ENCODE results near the gene KIAA0319L. TPM values are rescaled to one million over a fixed set of nuclear protein-coding genes. Genes with fewer than 3 reads are reported as not detected.
A peak's percentile ranks its signal among the peaks of the same experiment; 100 is the strongest.

The KIAA0319L gene
- total RNA-seq, 1 experiment from 2014 or later = 60.0 TPM

GRCh38 chr1:35574125-35574654 is 17.0 kb upstream of the KIAA0319L start:
- H3K27me3 ChIP-seq (ENCODE audit: control insufficient read depth, insufficient read depth, low read length) = no peaks in the 10 kb centered on the region
- CTCF ChIA-PET = no interaction called here
- ATAC-seq = no peak
- no peak overlapping the region for H3K27ac ChIP-seq (ENCODE audit: low read length)
- in situ Hi-C loops (cut with HindIII; ENCODE audit: low pct_unique_long_range_greater_than_20kb, low sequenced_read_pairs) (no loop called here), intact Hi-C loops (cut with micrococcal nuclease; ENCODE audit: unreplicated experiment) (no loop called here)
- BruUV-seq (replicated peaks) = no TSS peak
- H3K36me3 ChIP-seq (ENCODE audit: control insufficient read depth, insufficient read depth, low read length) = no peaks in the 10 kb centered on the region
- H3K4me3 ChIP-seq (ENCODE audit: low read depth in 2 of 2, low read length in 2 of 2) = peak overlapping the region in 1 of 2 experiments; percentile 63; a peak in 2 of 4 replicates
- no peaks in the 10 kb centered on the region for H3K9me3 ChIP-seq (ENCODE audit: control insufficient read depth, insufficient read depth, low read depth, low read length)
- POLR2A ChIA-PET = no interaction called here
- no peak for DNase-seq (ENCODE audit: low read depth, low spot score)
- peaks cover 4% of the 10 kb centered on the region for H3K4me1 ChIP-seq (ENCODE audit: control insufficient read depth, insufficient read depth, low read length)
- TF ChIP-seq POLR2AphosphoS5 (IDR thresholded peaks at IDR 0.05; ENCODE audit: low read depth, low read length) = no peak
- TF ChIP-seq TCF7L2 (IDR thresholded peaks at IDR 0.05; ENCODE audit: low read depth, low read length) = no peak
- no peak for TF ChIP-seq REST (IDR thresholded peaks at IDR 0.05; ENCODE audit: insufficient read depth in 1 of 2, low read depth in 2 of 2, low read length in 1 of 2)
- TF ChIP-seq SIN3A (IDR thresholded peaks at IDR 0.05; ENCODE audit: borderline replicate concordance, insufficient read depth, low read depth, low read length) = no peak
- no peak for TF ChIP-seq CTCF (IDR thresholded peaks at IDR 0.05)

- ATAC-seq (peak; percentile 87), DNase-seq (ENCODE audit: low read depth, low spot score) (no peak)
- intact Hi-C loops (cut with micrococcal nuclease; ENCODE audit: unreplicated experiment) (no loop called here), in situ Hi-C loops (cut with HindIII; ENCODE audit: low pct_unique_long_range_greater_than_20kb, low sequenced_read_pairs) (no loop called here)
- Histone ChIP-seq H3K4me1 (ENCODE audit: control insufficient read depth, insufficient read depth, low read length) (peaks cover 4% of the 10 kb centered on the region), H3K4me3 (ENCODE audit: low read depth in 2 of 2, low read length in 2 of 2) (peak within 1 kb of the TSS; percentile 61 to 63), H3K27me3 (ENCODE audit: control insufficient read depth, insufficient read depth, low read length) (no peaks in the 10 kb centered on the region), H3K9me3 (ENCODE audit: control insufficient read depth, insufficient read depth, low read depth, low read length) (no peaks in the 10 kb centered on the region), H3K36me3 (ENCODE audit: control insufficient read depth, insufficient read depth, low read length) (no peaks in the 10 kb centered on the region), H3K27ac (ENCODE audit: low read length) (peak within 1 kb of the TSS; percentile 66)
- ChIA-PET POLR2A (no interaction called here), CTCF (interaction anchor here (0.6 to 1.2 kb wide), 3 partner anchors 9 to 142 kb away, joined by 4 to 6 read pairs (median 5); no protein-coding TSS in a partner anchor)
- BruUV-seq (replicated peaks) = no TSS peak
- TF ChIP-seq SIN3A (IDR thresholded peaks at IDR 0.05; ENCODE audit: borderline replicate concordance, insufficient read depth, low read depth, low read length) (0 out of 2 replicates have a peak, but pooled peaks have one; percentile 56), REST (IDR thresholded peaks at IDR 0.05; ENCODE audit: insufficient read depth in 1 of 2, low read depth in 2 of 2, low read length in 1 of 2) (no peak), CTCF (IDR thresholded peaks at IDR 0.05) (no peak), TCF7L2 (IDR thresholded peaks at IDR 0.05; ENCODE audit: low read depth, low read length) (no peak), POLR2AphosphoS5 (IDR thresholded peaks at IDR 0.05; ENCODE audit: low read depth, low read length) (peak; percentile 46; the same call in 1 of the 2 replicates)
These were observed 16.3 kb upstream of the KIAA0319L start, which contains the start of gene TFAP2E for GRCh38 chr1:35573198-35574124. TSS of gene TFAP2E (plus strand) at chr1:35573314. CDS start at chr1:35573578, 264 bp downstream.

All from Panc1 (cell line).